Measurements from ENCODE around the gene KTN1.

The KTN1 gene

GRCh38 chr14:55605793-55606192 lies 25.8 kb downstream of the KTN1 start:
- no peak for DNase-seq (ENCODE audit: low spot score)

- no peak for DNase-seq (ENCODE audit: low spot score)
Observed at GRCh38 chr14:55607386-55607785, 27.4 kb downstream of the KTN1 start.

GRCh38 chr14:55609681-55610080 lies 29.7 kb downstream of the KTN1 start:
- DNase-seq (ENCODE audit: low spot score) = no peak

DNA sequence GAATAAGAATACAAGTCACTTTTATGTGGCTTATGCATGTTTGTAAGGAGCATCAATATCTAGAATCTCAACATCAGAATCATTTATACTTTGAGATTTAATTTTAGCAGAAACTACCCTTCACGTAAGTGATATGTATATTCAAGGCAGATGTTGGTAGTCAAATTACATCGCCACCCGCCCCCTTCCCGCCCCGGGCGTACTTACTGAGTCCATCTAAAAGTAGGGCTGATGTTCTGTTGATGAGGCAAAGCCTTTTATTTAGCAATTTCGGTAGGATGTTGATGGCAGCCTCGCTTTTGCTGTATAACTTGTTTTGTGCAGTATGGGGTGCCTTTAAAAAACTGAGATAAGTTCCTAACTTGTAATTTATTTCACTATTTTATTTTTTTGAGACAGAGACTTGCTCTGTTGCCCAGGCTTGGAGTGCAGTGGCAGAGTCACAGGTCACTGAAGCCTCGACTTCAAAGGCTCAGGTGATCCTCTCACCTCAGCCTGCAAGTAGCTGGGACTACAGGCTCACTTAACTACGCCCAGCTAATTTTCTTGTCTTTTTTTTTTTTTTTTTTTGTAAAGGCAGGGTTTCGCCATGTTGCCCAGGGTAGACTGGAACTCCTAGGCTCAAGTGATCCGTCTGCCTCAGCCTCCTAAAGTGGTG lies 30.8 kb downstream of the KTN1 start:
- DNase-seq (ENCODE audit: low spot score) = no peak

- DNase-seq (ENCODE audit: low spot score) = no peak
Observed at GRCh38 chr14:55611859-55612258, 31.9 kb downstream of the KTN1 start.

GRCh38 chr14:55614304-55614703 lies 34.3 kb downstream of the KTN1 start:
- DNase-seq (ENCODE audit: low spot score) = no peak

DNA sequence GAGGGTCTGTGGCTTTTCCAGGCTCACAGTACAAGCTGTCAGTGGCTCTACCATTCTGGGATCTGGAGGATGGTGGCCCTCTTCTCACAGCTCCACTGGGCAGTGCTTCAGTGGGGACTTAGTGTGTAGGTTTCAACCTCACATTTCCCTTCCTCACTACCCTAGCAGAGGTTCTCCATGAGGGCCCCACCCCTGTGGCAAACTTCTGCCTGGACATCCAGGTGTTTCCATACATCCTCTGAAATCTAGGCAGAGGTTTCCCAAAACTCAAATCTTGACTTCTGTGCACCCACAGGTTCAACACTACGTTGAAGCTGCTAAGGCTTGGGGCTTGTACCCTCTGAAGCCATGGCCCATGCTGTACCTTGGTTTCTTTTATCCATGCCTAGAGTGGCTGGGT lies 40.3 kb downstream of the KTN1 start:
- no peak for DNase-seq (ENCODE audit: low spot score)

GRCh38 chr14:55620981-55621380 lies 41.0 kb downstream of the KTN1 start:
- no peak for DNase-seq (ENCODE audit: low spot score)

- DNase-seq (ENCODE audit: low spot score) = no peak
Observed at GRCh38 chr14:55621391-55621790, 41.4 kb downstream of the KTN1 start.

- DNase-seq (ENCODE audit: low spot score) = no peak
Observed at GRCh38 chr14:55624913-55625312, 44.9 kb downstream of the KTN1 start.

- DNase-seq (ENCODE audit: low spot score) = no peak
Observed at GRCh38 chr14:55625481-55625880, 45.5 kb downstream of the KTN1 start.

GRCh38 chr14:55626131-55626530 lies 46.1 kb downstream of the KTN1 start:
- DNase-seq (ENCODE audit: low spot score) = no peak

DNA sequence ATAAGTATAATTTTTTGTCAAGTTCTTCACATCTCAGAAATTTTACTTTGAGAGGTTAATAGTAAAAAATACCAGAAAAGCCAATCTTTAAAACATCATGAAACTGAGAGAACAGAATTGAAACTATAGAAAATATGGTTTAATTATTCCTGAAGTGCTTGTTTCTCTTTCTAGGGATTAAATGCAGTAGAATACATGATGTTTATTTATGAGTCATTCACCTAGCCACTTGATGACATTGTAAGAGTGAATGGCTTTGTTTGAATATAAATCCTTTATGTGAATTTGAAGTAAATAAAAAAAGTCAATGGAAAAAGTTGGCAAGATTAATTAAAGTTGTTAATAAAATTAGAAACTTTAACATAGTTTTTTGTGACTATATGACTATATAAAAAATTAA lies 48.4 kb downstream of the KTN1 start:
- DNase-seq (ENCODE audit: low spot score) = no peak

DNA sequence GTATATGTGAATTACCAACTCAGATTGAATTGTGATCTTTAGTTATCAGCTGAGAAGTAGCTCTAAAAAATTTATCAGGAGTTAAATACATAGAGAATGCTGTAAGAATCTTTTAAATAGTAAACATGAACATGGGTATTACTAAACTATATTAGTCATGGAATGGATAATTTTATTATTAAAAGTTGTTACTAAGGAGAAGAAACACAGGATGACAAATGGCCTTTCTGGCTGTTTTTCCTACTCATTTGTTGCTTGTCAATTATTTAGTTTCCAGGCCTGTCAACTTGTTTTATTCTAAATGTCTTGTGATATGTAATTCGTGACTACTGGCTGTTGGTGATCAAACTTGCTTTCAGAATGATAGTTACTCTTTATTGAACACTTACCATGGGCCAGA lies 58.7 kb downstream of the KTN1 start:
- no peak for DNase-seq (ENCODE audit: low spot score)

- no peak for DNase-seq (ENCODE audit: low spot score)
Observed at GRCh38 chr14:55641290-55641689, 61.3 kb downstream of the KTN1 start.

DNA sequence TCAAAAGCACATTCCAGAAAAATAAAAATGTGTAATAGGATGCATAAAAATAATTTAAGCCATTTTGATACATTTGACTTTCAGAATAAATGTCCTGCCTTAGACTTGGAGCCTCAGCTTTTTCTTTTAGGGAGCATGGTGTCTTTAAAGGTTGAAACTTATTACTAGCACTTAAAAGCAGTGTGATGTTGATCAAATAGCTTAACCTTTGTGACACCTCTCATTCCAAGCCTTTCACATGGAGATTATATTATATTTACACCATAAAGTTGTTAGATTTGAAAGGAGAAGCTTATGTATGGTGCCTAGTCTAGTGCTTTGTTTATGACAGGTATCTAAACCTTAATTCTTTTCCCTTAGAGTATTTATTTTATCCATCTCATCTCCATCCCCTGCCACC lies 61.9 kb downstream of the KTN1 start:
- no peak for DNase-seq (ENCODE audit: low spot score)

GRCh38 chr14:55645145-55645544 lies 65.1 kb downstream of the KTN1 start:
- DNase-seq (ENCODE audit: low spot score) = no peak

DNA sequence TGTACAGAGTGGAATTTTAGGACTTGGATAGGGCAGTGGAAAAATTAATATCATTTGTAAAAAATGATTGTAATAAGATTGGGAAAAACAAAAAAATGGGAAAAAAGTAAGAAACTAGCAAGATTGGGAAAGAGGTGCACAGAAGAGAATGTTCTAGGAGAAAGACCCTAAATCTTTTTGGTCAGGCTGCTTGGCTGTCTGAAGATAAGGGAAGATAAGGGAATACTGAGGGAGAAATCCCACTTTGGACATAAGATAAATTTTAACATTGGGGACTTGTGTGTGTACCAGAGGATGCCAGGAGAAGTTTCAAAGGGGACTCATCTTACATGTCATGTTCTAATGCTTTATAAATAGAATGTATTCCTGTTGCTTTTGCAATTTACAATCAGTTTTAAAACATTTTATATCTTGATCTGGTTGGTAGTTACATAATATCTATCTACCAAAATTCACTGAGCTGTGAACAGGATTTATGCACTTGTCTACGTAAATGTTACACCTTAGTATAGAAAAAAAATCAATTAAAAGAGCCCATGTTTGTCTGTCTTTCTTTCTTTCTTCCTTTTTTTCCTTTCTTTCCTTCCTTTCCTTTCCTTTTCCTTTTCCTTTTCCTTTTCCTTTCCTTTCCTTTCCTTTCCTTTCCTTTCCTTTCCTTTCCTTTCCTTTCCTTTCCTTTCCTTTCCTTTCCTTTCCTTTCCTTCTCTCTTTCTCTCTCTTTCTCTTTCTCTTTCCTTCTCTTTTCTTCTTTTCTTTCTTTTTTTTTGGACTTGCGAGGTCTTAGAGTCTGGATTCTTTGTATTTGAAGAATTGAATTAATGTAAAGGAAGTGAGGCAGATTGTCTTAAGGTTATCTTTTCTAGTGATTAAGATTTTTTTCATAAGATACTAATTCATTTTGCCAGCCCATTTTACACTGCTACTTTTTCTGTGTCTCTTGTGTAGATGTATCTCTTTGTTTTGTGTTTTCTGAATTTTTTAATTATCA lies 66.1 kb downstream of the KTN1 start:
- no peak for DNase-seq (ENCODE audit: low spot score)

- no peak for DNase-seq (ENCODE audit: low spot score)
Observed at GRCh38 chr14:55650992-55651391, 71.0 kb downstream of the KTN1 start.

DNA sequence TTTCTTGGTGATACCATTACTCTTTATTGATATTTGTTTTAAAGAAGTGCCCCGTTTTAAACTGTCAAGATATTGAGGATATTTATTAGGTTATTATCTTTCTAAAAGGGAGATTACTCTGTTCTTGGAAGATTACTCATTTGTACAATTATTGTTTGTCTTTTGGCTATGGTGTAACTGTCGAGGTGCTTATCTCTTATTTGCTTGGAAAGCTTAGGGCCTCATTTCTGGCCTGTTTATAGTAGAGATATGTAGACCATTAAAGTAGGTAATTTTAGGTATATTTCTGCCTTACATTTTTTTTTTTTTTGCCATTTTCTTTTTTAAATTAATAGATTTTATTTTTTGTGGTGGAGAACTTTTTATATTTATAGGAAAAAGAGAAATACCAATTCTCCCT lies 74.2 kb downstream of the KTN1 start:
- DNase-seq (ENCODE audit: low spot score) = no peak

- no peak for DNase-seq (ENCODE audit: low spot score)
Observed at GRCh38 chr14:55661029-55661428, 81.0 kb downstream of the KTN1 start.

GRCh38 chr14:55662752-55663151 lies 82.7 kb downstream of the KTN1 start:
- DNase-seq (ENCODE audit: low spot score) = no peak

- DNase-seq (ENCODE audit: low spot score) = no peak
Observed at GRCh38 chr14:55665067-55665675, 85.2 kb downstream of the KTN1 start.

All from SK-N-DZ (cell line).